ENCODE measurements around the gene AGPS.
"Not testable (repeated sequence)": the region's sequence is repeated elsewhere in the genome, so short reads cannot be mapped to it uniquely, and the experiment has no call there.

GRCh38 chr2:177350624-177351023 lies 41.9 kb upstream of the AGPS start:
- not testable (repeated sequence) for TF ChIP-seq CTCF (conservative IDR thresholded peaks at IDR 0.05 in 1 of 2, IDR thresholded peaks at IDR 0.05 in 1 of 2; ENCODE audit: low read depth in 1 of 2, low read length in 2 of 2); EZH2 (IDR thresholded peaks at IDR 0.05; ENCODE audit: low read length, missing control alignments)
